Neural cell (in vitro differentiated cells): ENCODE data around the gene C1QTNF3.

Experiments used
- EP300 ChIP-seq: fragments of 450-650 bp; conservative IDR thresholded peaks from 2 replicates; pipeline ENCODE4 v1.6.1; 2014; ENCODE audit warnings: antibody characterized with exemption, mild to moderate bottlenecking, moderate library complexity; ENCODE audit not compliant: poor library complexity, severe bottlenecking
- EZH2 ChIP-seq: fragments of 200-600, 300-800 bp; shearing (Covaris generic), sonication (generic); IDR thresholded peaks from 2 replicates; pipeline ENCODE4 v1.6.1; 2014; ENCODE audit warnings: antibody characterized with exemption, low read length, borderline replicate concordance, mild to moderate bottlenecking; ENCODE audit not compliant: insufficient read depth, poor library complexity, severe bottlenecking
- MXI1 ChIP-seq: fragments of 450-650 bp; conservative IDR thresholded peaks from 2 replicates; pipeline ENCODE4 v1.6.1; 2014; ENCODE audit warnings: antibody characterized with exemption, mild to moderate bottlenecking; ENCODE audit not compliant: poor library complexity, severe bottlenecking
- POLR2AphosphoS5 ChIP-seq: IDR thresholded peaks from 2 replicates; pipeline ENCODE4 v1.6.1; 2012
- RAD21 ChIP-seq: fragments of 450-650 bp; conservative IDR thresholded peaks from 2 replicates; pipeline ENCODE4 v1.6.1; 2014; ENCODE audit warnings: antibody characterized with exemption, mild to moderate bottlenecking, moderate library complexity
- SMC3 ChIP-seq: fragments of 450-650 bp; conservative IDR thresholded peaks from 2 replicates; pipeline ENCODE4 v1.6.1; 2014; ENCODE audit warnings: antibody characterized with exemption, mild to moderate bottlenecking, moderate library complexity; ENCODE audit not compliant: poor library complexity
- TAF1 ChIP-seq: IDR thresholded peaks from 2 replicates; pipeline ENCODE4 v1.6.1; 2012; ENCODE audit warnings: low read depth
- TF ChIP-seq, protein P1 (sequence below): fragments of 450-650 bp; IDR thresholded peaks from 2 replicates; pipeline ENCODE4 v1.5.1; 2014; ENCODE audit warnings: antibody characterized with exemption, mild to moderate bottlenecking, moderate library complexity; ENCODE audit not compliant: poor library complexity, severe bottlenecking
- TF ChIP-seq, protein P2 (sequence below): IDR thresholded peaks from 2 replicates; pipeline ENCODE4 v1.6.1; 2012; ENCODE audit warnings: borderline replicate concordance

DNA sequence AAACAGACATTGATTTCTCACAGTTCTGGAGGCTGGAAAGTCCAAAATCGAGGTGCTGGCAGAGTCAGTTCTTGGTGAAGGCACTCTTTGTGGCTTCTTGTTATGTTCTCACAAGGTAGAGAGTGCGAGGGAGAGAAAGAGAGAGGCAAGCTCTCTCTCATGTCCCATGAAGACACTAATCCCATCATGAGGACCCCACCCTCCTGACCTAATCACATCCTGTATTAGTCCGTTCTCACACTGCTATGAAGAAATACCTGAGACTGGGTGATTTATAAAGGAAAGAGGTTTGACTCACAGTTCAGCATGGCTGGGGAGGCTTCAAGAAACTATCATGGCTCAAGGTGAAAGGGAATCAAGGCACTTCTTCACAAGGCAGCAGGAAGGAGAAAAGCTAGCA, 29.5 kb downstream of the C1QTNF3 start:
- TF ChIP-seq SMC3 = no peak
- TF ChIP-seq, protein P1, sequence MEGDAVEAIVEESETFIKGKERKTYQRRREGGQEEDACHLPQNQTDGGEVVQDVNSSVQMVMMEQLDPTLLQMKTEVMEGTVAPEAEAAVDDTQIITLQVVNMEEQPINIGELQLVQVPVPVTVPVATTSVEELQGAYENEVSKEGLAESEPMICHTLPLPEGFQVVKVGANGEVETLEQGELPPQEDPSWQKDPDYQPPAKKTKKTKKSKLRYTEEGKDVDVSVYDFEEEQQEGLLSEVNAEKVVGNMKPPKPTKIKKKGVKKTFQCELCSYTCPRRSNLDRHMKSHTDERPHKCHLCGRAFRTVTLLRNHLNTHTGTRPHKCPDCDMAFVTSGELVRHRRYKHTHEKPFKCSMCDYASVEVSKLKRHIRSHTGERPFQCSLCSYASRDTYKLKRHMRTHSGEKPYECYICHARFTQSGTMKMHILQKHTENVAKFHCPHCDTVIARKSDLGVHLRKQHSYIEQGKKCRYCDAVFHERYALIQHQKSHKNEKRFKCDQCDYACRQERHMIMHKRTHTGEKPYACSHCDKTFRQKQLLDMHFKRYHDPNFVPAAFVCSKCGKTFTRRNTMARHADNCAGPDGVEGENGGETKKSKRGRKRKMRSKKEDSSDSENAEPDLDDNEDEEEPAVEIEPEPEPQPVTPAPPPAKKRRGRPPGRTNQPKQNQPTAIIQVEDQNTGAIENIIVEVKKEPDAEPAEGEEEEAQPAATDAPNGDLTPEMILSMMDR = no peak
- no peak for TF ChIP-seq RAD21
- no peak for TF ChIP-seq POLR2AphosphoS5
- TF ChIP-seq TAF1 = no peak
- TF ChIP-seq EP300 = no peak
- TF ChIP-seq, protein P2, sequence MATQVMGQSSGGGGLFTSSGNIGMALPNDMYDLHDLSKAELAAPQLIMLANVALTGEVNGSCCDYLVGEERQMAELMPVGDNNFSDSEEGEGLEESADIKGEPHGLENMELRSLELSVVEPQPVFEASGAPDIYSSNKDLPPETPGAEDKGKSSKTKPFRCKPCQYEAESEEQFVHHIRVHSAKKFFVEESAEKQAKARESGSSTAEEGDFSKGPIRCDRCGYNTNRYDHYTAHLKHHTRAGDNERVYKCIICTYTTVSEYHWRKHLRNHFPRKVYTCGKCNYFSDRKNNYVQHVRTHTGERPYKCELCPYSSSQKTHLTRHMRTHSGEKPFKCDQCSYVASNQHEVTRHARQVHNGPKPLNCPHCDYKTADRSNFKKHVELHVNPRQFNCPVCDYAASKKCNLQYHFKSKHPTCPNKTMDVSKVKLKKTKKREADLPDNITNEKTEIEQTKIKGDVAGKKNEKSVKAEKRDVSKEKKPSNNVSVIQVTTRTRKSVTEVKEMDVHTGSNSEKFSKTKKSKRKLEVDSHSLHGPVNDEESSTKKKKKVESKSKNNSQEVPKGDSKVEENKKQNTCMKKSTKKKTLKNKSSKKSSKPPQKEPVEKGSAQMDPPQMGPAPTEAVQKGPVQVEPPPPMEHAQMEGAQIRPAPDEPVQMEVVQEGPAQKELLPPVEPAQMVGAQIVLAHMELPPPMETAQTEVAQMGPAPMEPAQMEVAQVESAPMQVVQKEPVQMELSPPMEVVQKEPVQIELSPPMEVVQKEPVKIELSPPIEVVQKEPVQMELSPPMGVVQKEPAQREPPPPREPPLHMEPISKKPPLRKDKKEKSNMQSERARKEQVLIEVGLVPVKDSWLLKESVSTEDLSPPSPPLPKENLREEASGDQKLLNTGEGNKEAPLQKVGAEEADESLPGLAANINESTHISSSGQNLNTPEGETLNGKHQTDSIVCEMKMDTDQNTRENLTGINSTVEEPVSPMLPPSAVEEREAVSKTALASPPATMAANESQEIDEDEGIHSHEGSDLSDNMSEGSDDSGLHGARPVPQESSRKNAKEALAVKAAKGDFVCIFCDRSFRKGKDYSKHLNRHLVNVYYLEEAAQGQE = no peak
- no peak for TF ChIP-seq MXI1
- no peak for TF ChIP-seq EZH2
